Mesodermal cell (in vitro differentiated cells): Measurements from ENCODE around the gene TNFRSF4.

ENCODE experiments used
- H3K27ac ChIP-seq: 2 replicates; pipeline ENCODE4 v1.7.0; 2013; ENCODE audit warnings: mild to moderate bottlenecking, low read depth, low read length, moderate library complexity; ENCODE audit not compliant: severe bottlenecking
- H3K36me3 ChIP-seq: 2 replicates; pipeline ENCODE4 v1.7.1; 2013; ENCODE audit warnings: mild to moderate bottlenecking, low read length, moderate library complexity; ENCODE audit not compliant: control insufficient read depth, insufficient read depth
- H3K4me1 ChIP-seq: one replicate; pipeline ENCODE4 v1.7.1; 2013; ENCODE audit warnings: mild to moderate bottlenecking, low read length; ENCODE audit not compliant: insufficient read depth, control insufficient read depth, poor library complexity, severe bottlenecking
- H3K4me3 ChIP-seq: 2 replicates; pipeline ENCODE4 v1.7.0; 2013; ENCODE audit warnings: low read length, control low read depth, mild to moderate bottlenecking; ENCODE audit not compliant: insufficient read depth, poor library complexity, severe bottlenecking; ENCODE audit errors: extremely low read depth
- H3K9me3 ChIP-seq: 2 replicates; pipeline ENCODE4 v1.7.1; 2013; ENCODE audit warnings: mild to moderate bottlenecking, low read length, moderate library complexity; ENCODE audit not compliant: control insufficient read depth
- WGBS, 2 experiments: methylation state at CpG; one replicate each; pipeline ENCODE4 v1.1.5; 2013; ENCODE audit warnings: missing lambda C conversion rate in 2 of 2; ENCODE audit not compliant: insufficient coverage in 2 of 2; 5-methylcytosine and 5-hydroxymethylcytosine counted together

TNFRSF4 gene

DNA sequence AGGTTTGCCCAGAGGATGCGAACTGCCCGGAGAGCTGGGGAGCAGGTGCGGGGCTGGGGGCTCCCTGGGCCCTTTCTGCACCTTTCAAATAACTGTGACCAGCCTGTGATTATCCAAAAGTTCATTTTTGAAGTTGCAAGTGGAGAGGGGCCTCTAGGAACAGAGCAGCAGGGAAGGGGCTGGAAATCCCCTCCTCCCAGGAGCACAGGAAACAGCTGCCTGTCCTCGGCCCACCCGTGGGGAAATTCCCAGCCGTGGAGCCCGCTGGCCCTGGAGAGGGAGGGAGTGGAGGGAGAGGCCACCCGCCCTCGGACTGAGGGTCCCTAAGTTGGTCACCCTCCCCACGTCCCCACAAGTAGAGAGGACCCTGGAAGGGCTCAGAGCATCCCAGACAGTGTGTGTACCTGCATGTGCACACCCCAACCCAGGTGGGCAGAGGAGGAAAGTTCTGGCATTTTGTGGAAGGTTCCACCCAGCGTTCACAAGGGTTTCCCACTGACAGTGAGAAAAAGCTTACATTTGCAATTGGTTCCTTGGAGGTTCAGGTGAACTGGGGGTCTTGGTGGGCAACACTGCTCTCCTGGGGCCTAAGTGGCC lies 1.2 kb upstream of the TNFRSF4 start:
- Histone ChIP-seq H3K9me3 (no peaks in the 10 kb centered on the region), H3K4me1 (no peaks in the 10 kb centered on the region), H3K27ac (no peak overlapping the region), H3K4me3 (no peak overlapping the region), H3K36me3 (peaks cover 25% of the 10 kb centered on the region)
- 87 to 92% methylated on average over 8 of the region's 11 CpGs for WGBS, 2 experiments

DNA sequence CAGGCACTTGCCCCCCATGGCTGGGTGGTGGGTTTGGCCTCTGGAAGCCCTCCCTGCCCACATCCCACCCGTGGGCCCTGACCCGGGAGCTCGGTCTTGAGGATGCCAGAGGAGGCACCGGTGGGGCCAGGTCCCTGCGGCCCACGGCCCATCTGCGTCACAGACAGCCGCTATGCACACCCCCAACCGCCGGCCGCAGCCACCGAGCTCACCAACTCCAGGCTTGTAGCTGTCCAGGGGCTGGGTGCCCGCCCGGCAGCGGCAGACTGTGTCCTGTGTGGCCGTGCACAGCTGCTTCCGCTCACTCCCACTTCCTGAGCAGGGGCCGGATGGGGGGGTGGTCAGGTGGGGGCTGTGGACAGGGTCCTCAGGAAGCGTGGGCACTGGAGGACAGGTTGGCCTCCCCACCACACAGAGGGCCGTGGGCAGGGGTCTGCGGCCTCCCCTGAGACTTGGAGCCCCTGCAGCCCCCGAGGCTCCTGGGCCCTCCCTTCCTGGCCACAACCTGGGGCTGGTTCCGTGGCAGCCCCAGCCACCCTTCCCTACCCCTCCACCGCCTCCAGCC lies 1.1 kb downstream of the TNFRSF4 start:
- Histone ChIP-seq H3K27ac (no peak overlapping the region), H3K4me3 (no peak overlapping the region), H3K36me3 (peaks cover 12% of the 10 kb centered on the region), H3K9me3 (no peaks in the 10 kb centered on the region), H3K4me1 (peaks cover 3% of the 10 kb centered on the region)
- 96 to 97% methylated on average over 16 to 21 of the region's 24 CpGs for WGBS, 2 experiments

DNA sequence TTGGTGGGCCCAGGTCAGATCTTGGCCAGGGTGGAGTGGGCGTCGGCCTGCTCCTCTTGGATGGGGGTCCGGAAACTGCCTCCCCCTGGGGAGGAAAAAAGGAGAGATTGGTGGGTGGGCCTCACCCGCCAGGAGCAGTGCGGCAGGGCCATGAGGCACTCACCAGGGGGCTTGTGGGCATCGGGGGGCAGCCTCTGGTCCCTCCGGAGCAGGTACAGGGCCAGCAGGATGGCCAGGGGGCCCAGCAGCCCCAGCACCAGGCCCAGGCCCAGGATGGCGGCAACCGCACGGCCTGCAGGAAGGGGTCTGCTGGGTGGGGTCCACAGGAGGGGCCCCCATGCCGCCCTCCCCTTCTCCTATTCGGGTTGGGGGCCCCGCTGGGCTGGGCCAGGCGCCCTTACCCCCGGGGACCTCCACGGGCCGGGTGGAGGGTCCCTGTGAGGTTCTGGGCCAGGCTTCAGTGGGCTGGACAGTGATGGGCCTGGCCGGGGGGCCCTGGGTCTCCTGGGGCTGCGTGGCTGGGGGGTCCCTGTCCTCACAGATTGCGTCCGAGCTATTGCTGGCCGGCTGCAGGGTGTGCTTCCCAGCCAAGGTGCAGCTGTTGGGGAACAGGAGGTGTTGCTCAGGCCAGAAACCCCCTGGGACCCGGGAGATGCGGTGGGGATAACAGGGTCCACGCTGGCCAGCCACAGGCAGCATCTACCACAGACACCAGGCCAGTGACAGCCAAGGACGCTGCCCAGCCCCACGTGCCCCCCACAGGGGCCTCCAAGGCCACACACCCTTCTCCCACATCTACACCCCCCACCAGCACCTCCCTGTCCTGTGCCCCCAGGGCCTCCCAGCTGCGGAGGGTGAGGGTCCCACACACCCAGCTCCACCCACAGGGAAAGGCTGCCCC lies 2.2 kb downstream of the TNFRSF4 start:
- WGBS, 2 experiments: 93% methylated on average over 16 to 27 of the region's 28 CpGs
- H3K27ac ChIP-seq: no peak overlapping the region

DNA sequence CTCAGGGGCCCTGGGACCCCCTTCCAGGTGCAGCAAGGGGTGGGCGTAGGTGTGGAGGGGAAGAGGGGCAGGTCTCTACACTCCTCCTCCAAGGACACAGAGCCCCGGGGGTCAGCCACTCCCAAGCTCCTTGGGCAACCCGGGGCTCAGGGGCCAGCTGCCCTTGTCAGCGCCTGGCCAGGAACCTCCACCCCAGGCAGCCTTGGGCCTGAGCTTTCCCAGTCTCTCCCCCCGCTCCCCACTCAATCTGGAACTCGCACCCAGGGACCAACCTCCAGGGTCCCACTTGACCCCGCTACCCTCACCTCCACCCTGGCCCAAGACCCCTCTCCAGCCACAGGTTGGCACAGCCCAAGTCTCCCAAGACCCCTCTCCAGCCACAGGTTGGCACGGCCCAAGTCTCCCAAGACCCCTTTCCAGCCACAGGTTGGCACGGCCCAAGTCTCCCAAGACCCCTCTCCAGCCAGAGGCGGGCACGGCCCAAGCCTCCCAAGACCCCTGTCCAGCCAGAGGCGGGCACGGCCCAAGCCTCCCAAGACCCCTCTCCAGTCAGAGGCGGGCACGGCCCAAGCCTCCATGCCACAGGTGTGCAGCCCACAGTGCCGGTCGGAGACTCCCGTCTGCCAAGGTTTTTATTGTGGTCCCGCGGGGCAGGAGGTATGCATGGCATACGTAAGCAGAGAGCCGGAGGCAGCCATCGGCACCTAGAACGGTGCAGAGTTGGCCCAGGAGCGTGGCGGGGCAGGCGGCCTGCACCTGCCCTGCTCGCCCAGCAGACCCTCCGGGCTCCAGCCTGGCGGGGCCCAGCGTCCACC lies 3.0 kb downstream of the TNFRSF4 start:
- 92 to 94% methylated on average over 22 to 28 of the region's 31 CpGs for whole genome bisulfite sequencing, 2 experiments
- Histone ChIP-seq H3K4me1 (peaks cover 3% of the 10 kb centered on the region), H3K27ac (no peak overlapping the region), H3K4me3 (no peak overlapping the region), H3K36me3 (peaks cover under 1% of the 10 kb centered on the region), H3K9me3 (no peaks in the 10 kb centered on the region)

More for the DNA sequence above, 2.2 kb downstream of the TNFRSF4 start:
- peaks cover 3% of the 10 kb centered on the region for H3K4me1 ChIP-seq
- H3K36me3 ChIP-seq: peaks cover 6% of the 10 kb centered on the region
- no peaks in the 10 kb centered on the region for H3K9me3 ChIP-seq
- no peak overlapping the region for H3K4me3 ChIP-seq

DNA sequence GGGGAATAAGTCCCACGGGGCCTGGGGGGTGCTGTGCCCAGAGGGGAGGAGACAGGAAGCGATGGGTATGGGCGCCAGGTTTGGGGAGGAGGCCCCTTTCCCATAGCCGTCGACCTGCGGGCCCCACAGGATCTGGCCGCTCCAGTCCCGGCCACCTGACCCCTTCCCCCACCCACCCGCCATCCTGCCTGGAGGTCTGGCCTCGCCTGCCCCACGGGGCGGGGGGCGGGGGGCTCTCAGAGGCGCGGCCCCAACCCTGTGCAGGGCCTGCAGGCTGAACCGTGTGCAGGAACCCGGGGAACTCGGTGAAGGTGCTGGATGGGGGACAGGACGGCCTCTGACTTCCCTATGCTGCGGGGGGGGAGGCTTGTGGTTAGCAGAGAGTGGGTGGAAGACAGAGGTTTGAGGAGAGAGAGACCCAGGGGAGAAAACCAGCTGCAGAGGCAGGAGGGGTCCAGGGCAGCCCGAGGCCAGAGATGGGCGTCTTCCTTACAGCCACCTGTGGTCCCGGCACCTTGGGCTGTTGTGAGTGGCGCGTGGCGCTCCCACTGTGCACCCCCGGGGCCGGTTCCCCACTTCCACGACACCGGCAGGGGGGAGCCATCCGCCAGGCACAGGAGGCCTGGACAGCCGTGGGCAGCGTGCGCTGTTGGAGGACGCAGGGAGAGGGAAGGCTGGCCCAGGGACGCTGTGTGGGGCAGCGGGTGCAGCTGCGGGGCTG lies 5.1 kb downstream of the TNFRSF4 start:
- H3K9me3 ChIP-seq: no peaks in the 10 kb centered on the region
- H3K36me3 ChIP-seq: no peaks in the 10 kb centered on the region
- H3K4me1 ChIP-seq: peaks cover 3% of the 10 kb centered on the region
- WGBS, 2 experiments: 91 to 95% methylated on average over 34 of the region's 38 CpGs
- no peak overlapping the region for H3K27ac ChIP-seq
- H3K4me3 ChIP-seq: no peak overlapping the region

DNA sequence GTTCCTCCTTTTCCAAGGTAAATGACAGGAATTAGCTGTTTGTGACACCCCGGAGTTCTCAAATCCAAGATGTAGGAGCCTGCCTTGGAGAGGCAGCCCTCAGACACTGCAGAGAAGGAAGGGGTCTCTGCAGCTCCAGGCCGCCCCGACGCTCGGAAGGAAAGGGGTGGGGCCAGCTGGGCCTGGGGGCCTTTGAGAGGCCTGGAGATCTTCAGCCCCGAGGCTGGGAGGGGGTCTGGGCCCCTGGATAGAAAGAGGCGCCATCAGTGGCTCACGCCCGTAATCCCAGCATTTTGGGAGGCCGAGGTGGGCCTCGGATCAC lies 6.4 kb downstream of the TNFRSF4 start:
- Histone ChIP-seq H3K27ac (no peak overlapping the region), H3K36me3 (no peaks in the 10 kb centered on the region), H3K4me1 (peaks cover 3% of the 10 kb centered on the region), H3K4me3 (no peak overlapping the region), H3K9me3 (no peaks in the 10 kb centered on the region)
- WGBS, 2 experiments: 84 to 90% methylated on average over 7 to 11 of the region's 11 CpGs

DNA sequence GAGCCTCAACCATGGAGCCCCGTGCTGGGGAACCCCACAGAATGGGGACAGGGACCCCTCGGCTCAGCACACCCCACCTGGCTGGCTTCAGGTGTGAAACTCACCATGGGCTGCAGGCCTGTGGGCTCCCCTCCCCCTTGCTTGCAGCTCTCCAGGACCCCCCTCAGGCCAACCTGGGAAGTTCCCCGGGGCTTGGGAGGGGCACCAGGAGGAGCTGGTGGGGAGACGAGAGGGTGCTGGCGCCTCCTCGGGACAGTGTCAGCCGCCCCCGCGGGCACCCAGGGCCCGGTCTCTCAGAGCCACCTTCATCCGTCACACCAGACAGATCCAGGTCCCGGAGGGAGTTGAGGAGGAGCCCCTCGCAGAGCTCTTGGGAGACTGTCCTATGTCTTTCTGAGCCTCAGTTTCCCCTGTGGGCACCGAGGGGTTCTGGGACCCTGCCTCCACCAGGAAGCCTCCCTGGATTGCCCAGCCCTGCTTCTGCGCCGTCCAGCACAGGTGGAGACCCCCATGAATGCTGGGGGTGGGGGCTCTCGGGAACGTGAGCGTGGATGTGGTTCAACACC lies 6.9 kb downstream of the TNFRSF4 start:
- H3K4me3 ChIP-seq: no peak overlapping the region
- H3K4me1 ChIP-seq: peaks cover 3% of the 10 kb centered on the region
- WGBS, 2 experiments: 82 to 87% methylated on average over 12 to 13 of the region's 19 CpGs
- H3K36me3 ChIP-seq: no peaks in the 10 kb centered on the region
- no peaks in the 10 kb centered on the region for H3K9me3 ChIP-seq
- no peak overlapping the region for H3K27ac ChIP-seq

DNA sequence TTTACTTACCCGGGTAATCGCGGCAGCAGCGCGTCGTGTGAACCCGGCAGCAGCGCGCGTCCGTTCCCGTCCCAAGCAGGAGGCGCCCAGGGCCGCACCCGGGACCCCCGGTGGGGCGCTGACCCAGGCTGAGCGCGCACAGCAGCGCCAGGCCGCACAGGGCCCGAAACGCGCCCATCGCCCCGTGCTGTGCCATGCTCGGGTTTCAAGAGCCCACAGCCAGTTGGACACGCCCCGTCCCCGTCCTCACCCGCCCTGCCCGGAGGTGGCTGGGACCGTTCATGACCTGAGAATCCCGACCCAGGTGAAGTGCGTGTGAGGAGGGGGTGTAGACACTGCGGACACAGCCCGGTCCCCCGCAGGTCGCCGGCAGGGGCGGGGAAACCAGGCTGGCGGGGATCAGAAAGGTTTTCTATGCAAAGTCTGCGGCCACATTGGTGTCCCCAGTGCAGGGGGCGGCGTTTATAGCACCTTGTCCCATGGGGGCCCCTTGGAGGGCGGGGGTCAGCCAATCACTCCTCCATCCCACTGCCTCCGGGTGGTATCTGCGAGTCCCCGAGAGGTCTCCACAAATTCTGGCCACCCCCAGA lies 7.5 kb downstream of the TNFRSF4 start, which contains the start of gene TNFRSF18:
TSS of gene TNFRSF18 (minus strand) at position 217 of the 590 bp plus-strand sequence. CDS start at position 196, 21 bp downstream.
- peak within 1 kb of the TSS; percentile 8 for H3K4me3 ChIP-seq

DNA sequence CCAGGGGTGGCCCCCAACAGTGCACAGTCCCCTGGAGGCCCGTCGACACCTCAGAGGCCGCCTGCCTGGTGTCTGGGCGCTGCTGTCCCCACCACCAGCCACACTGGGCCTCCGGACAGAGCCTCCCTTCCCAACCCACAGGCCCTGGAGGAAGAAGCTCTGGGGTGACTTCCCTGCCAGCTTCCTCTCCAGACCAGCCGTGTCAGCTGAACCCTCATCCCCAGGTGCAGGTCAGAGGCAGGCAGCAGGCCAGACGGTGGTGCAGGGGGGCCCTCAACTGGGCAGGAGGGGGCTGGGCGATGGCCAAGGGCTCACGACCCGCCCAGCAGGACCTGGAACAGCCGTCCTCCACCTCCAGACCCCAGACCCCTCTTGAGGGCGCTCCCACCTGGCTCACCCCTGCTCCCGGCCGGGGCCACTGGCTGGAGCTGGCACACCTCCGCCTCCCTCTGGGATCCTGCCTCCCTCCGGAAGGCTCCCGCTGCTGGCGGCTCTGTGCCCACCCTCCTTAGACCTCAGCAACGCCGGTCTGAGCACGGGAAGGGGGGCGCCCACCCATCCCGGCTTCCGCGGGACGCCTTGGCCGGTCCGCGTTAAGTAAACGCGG lies 8.1 kb downstream of the TNFRSF4 start:
- 31 to 33% methylated on average over 29 to 30 of the region's 31 CpGs for WGBS, 2 experiments
- Histone ChIP-seq H3K4me3 (peak overlapping the region; percentile 8), H3K4me1 (peaks cover 3% of the 10 kb centered on the region), H3K27ac (no peak overlapping the region), H3K9me3 (no peaks in the 10 kb centered on the region), H3K36me3 (no peaks in the 10 kb centered on the region)

More for the DNA sequence above, 7.5 kb downstream of the TNFRSF4 start, which contains the start of gene TNFRSF18:
- Histone ChIP-seq H3K9me3 (no peaks in the 10 kb centered on the region), H3K36me3 (no peaks in the 10 kb centered on the region), H3K4me1 (peaks cover 3% of the 10 kb centered on the region), H3K27ac (no peak within 1 kb of the TSS)
- 4 to 7% methylated on average over 27 to 38 of the region's 49 CpGs for WGBS, 2 experiments
